A549 (cell line): Measurements from ENCODE around the gene PIAS4. TPM values are rescaled to one million over a fixed set of nuclear protein-coding genes. Genes with fewer than 3 reads are reported as not detected.

Experiments used
- ATAC-seq, 2 experiments: fragments of 200-7000 bp in 1 of 2; fragments of >200 bp in 1 of 2; cut with Nextera tagmentation in 1 of 2; cut with Tn5 transposase in 1 of 2; 3 replicates each; pipeline versions ENCODE4 v1.8.0 to v1.9.1; 2018 to 2020; ENCODE audit warnings: mild to moderate bottlenecking in 1 of 2, moderate library complexity in 1 of 2
- CTCF ChIA-PET: fragments of 300-600 bp; sonication (Branson Sonifier 250); formaldehyde crosslinking; extraction: SDS; loops from one replicate; lab custom pipeline; 2021; ENCODE audit warnings: antibody characterized with exemption, inconsistent platforms; lab: Yijun Ruan, JAX
- POLR2A ChIA-PET: fragments of 350-600 bp; formaldehyde crosslinking; extraction: SDS; loops from one replicate; lab custom pipeline; 2021; ENCODE audit warnings: antibody characterized with exemption, inconsistent platforms; lab: Yijun Ruan, JAX
- DNase-seq, 2 experiments: peaks; one replicate each; pipeline versions ENCODE4 v3.0.0 to v3.0.0-alpha.2; 2011 to 2016; ENCODE audit warnings: low read depth in 1 of 2, low spot score in 1 of 2
- FAIRE-seq: peaks from 2 replicates; lab custom pipeline; 2011; peaks lifted over from hg19 to GRCh38; lab: Jason Lieb, UNC
- H3K27ac ChIP-seq, 2 experiments: fragments of >200 bp; sonication (Bioruptor Twin); formaldehyde crosslinking; 3 replicates each; pipeline ENCODE4 v1.5.1; 2016 to 2017
- H3K4me1 ChIP-seq: fragments of >200 bp; sonication (Bioruptor Twin); formaldehyde crosslinking; 3 replicates; pipeline ENCODE4 v1.6.1; 2016
- H3K4me2 ChIP-seq: fragments of >200 bp; sonication (Bioruptor Twin); formaldehyde crosslinking; 3 replicates; pipeline ENCODE4 v1.6.1; 2016
- H3K4me3 ChIP-seq: fragments of >200 bp; sonication (Bioruptor Twin); formaldehyde crosslinking; 3 replicates; pipeline ENCODE4 v1.5.1; 2016
- H3K9me3 ChIP-seq: fragments of >200 bp; sonication (Bioruptor Twin); formaldehyde crosslinking; 3 replicates; pipeline ENCODE4 v1.6.1; 2016
- CBX2 ChIP-seq: fragments of 200-600 bp; sonication (generic); IDR thresholded peaks from 2 replicates; pipeline ENCODE4 v1.6.1; 2016; ENCODE audit warnings: low read depth, mild to moderate bottlenecking, borderline replicate concordance
- CEBPB ChIP-seq, 2 experiments: fragments of >200 bp in 1 of 2; sonication (Bioruptor Twin) in 1 of 2; formaldehyde crosslinking in 1 of 2; IDR thresholded peaks; 2 replicates each; pipeline ENCODE4 v1.6.1; 2012 to 2016
- CHD2 ChIP-seq: fragments of 150-350 bp; IDR thresholded peaks from 2 replicates; pipeline ENCODE4 v1.6.1; 2014; ENCODE audit warnings: low read length; ENCODE audit not compliant: partially characterized antibody
- CHD4 ChIP-seq: fragments of 200-600 bp; sonication (generic); IDR thresholded peaks from 2 replicates; pipeline ENCODE4 v1.6.1; 2016; ENCODE audit warnings: antibody characterized with exemption, mild to moderate bottlenecking, borderline replicate concordance
- CTCF ChIP-seq: fragments of >200 bp; sonication (Bioruptor Twin); formaldehyde crosslinking; IDR thresholded peaks from 3 replicates; pipeline ENCODE4 v1.5.1; 2016
- E2F6 ChIP-seq: IDR thresholded peaks from 2 replicates; pipeline ENCODE4 v1.6.1; 2012; ENCODE audit warnings: low read depth, borderline replicate concordance
- EHF ChIP-seq: fragments of 250-450 bp; sonication (Bioruptor Pico); IDR thresholded peaks from 2 replicates; pipeline ENCODE4 v1.5.0; 2020; ENCODE audit warnings: mild to moderate bottlenecking
- EHMT2 ChIP-seq: fragments of 200-600 bp; sonication (generic); IDR thresholded peaks from 2 replicates; pipeline ENCODE4 v1.6.1; 2016; ENCODE audit warnings: antibody characterized with exemption, low read depth, mild to moderate bottlenecking, moderate library complexity
- ESRRA ChIP-seq: fragments of 150-350 bp; IDR thresholded peaks from 2 replicates; pipeline ENCODE4 v1.6.1; 2014; ENCODE audit warnings: mild to moderate bottlenecking, low read length, borderline replicate concordance
- FOSB ChIP-seq: fragments of 250-450 bp; sonication (Bioruptor Pico); IDR thresholded peaks from 2 replicates; pipeline ENCODE4 v1.5.0; 2020; ENCODE audit warnings: mild to moderate bottlenecking, moderate library complexity
- FOSL2 ChIP-seq, 2 experiments: fragments of 450-650 bp in 1 of 2; fragments of >200 bp in 1 of 2; sonication (Bioruptor Twin) in 1 of 2; formaldehyde crosslinking; IDR thresholded peaks; 2 replicates each; pipeline versions ENCODE4 v1.5.0 to v1.6.1; 2016 to 2020; ENCODE audit warnings: mild to moderate bottlenecking in 1 of 2, moderate library complexity in 1 of 2
- HDAC2 ChIP-seq: fragments of 200-600 bp; sonication (generic); IDR thresholded peaks from 2 replicates; pipeline ENCODE4 v1.6.1; 2016
- HOXA7 ChIP-seq: fragments of 250-450 bp; sonication (Bioruptor Pico); IDR thresholded peaks from 2 replicates; pipeline ENCODE4 v1.5.0; 2020; ENCODE audit warnings: mild to moderate bottlenecking, moderate library complexity
- JUN ChIP-seq, 2 experiments: fragments of >200 bp; sonication (Bioruptor Twin); formaldehyde crosslinking; IDR thresholded peaks; 2 replicates in 1 of 2; 3 replicates in 1 of 2; pipeline ENCODE4 v1.6.1; 2016 to 2017
- KDM5A ChIP-seq: fragments of 200-600 bp; sonication (generic); IDR thresholded peaks from 2 replicates; pipeline ENCODE4 v1.6.1; 2016; ENCODE audit warnings: antibody characterized with exemption, mild to moderate bottlenecking
- MAFK ChIP-seq: fragments of 450-650 bp; IDR thresholded peaks from 2 replicates; pipeline ENCODE4 v1.6.1; 2014; ENCODE audit not compliant: partially characterized antibody
- MAZ ChIP-seq: fragments of 150-350 bp; IDR thresholded peaks from 2 replicates; pipeline ENCODE4 v1.6.1; 2014; ENCODE audit warnings: antibody characterized with exemption, low read depth, low read length, borderline replicate concordance
- NR3C1 ChIP-seq: fragments of >200 bp; sonication (Bioruptor Twin); formaldehyde crosslinking; IDR thresholded peaks from 3 replicates; pipeline ENCODE4 v1.6.1; 2017
- PHF8 ChIP-seq: fragments of 200-600 bp; sonication (generic); IDR thresholded peaks from 2 replicates; pipeline ENCODE4 v1.6.1; 2016; ENCODE audit warnings: low read depth, mild to moderate bottlenecking, antibody characterized with exemption, moderate library complexity, borderline replicate concordance
- RAD21 ChIP-seq, 2 experiments: fragments of >200 bp in 1 of 2; sonication (Bioruptor Twin) in 1 of 2; formaldehyde crosslinking in 1 of 2; IDR thresholded peaks in 1 of 2; conservative IDR thresholded peaks in 1 of 2; 2 replicates in 1 of 2; 3 replicates in 1 of 2; pipeline ENCODE4 v1.6.1; 2012 to 2018; ENCODE audit warnings: inconsistent platforms in 1 of 2
- RARB ChIP-seq: fragments of 250-450 bp; sonication (Bioruptor Pico); IDR thresholded peaks from 2 replicates; pipeline ENCODE4 v1.8.0; 2021; ENCODE audit warnings: mild to moderate bottlenecking, moderate library complexity
- SMC3 ChIP-seq: fragments of >200 bp; sonication (Bioruptor Twin); formaldehyde crosslinking; IDR thresholded peaks from 3 replicates; pipeline ENCODE4 v1.6.1; 2018; ENCODE audit warnings: inconsistent platforms
- ZC3H11A ChIP-seq: fragments of 450-650 bp; IDR thresholded peaks from 2 replicates; pipeline ENCODE4 v1.6.1; 2014; ENCODE audit warnings: antibody characterized with exemption, mild to moderate bottlenecking
- WGBS: methylation state at CpG from one replicate; pipeline ENCODE4 v1.1.6; 2017; ENCODE audit errors: missing lambda C conversion rate; 5-methylcytosine and 5-hydroxymethylcytosine counted together
- polyA plus RNA-seq, 4 experiments: library from polyadenylated mRNA; depleted of rRNA in 3 of 4; stranded (reverse); fragments of >200 nt; fragmentation: RNase III in 1 of 4; extraction: RNeasy Plus Mini Kit Qiagen cat#74134 plus additional on column Dnase treatment in 1 of 4; gene quantifications; 2 replicates in 3 of 4; 3 replicates in 1 of 4; pipeline ENCODE4 v1.2.3, GENCODE V29; 2011 to 2017
- TF ChIP-seq, protein P1 (sequence below): fragments of >200 bp; sonication (Bioruptor Twin); formaldehyde crosslinking; IDR thresholded peaks from 3 replicates; pipeline ENCODE4 v1.6.1; 2016
- TF ChIP-seq, protein P2 (sequence below): fragments of 200-600 bp; sonication (generic); IDR thresholded peaks from 2 replicates; pipeline ENCODE4 v1.6.1; 2016; ENCODE audit warnings: antibody characterized with exemption, mild to moderate bottlenecking, moderate library complexity

PIAS4 gene
- polyA plus RNA-seq, 2 of the 4 experiments (the other 2 are of a cell fraction): 5.2 to 12.8 TPM

- DNase-seq (peak; percentile 51 to 81), FAIRE-seq (no peak), ATAC-seq (peak; percentile 46 to 62; a peak in 5 of 6 replicates)
- peak overlapping the region; percentile 91 for H3K4me2 ChIP-seq
- peak overlapping the region; percentile 83 to 97 for H3K27ac ChIP-seq
- CTCF ChIA-PET: interaction anchor here (0.6 to 2.7 kb wide), 14 partner anchors 9 to 232 kb away, joined by 3 to 20 read pairs (median 4); no protein-coding TSS in a partner anchor
- 2% methylated on average over 21 of the region's 21 CpGs for WGBS
- H3K4me1 ChIP-seq: peaks cover 22% of the 10 kb centered on the region; the same call in 2 of the 3 replicates
- peak overlapping the region; percentile 96 for H3K4me3 ChIP-seq
- TF ChIP-seq FOSL2 (IDR thresholded peaks at IDR 0.05) (no peak), FOSL2 (CRISPR knock-in tag; IDR thresholded peaks at IDR 0.05) (no peak), MAZ (no peak), CEBPB (IDR thresholded peaks at IDR 0.05) (peak; percentile 14 to 27; a peak in 1 of 4 replicates), PHF8 (no peak), NR3C1 (no peak), ZC3H11A (no peak), E2F6 (no peak), RARB (CRISPR knock-in tag) (no peak), RAD21 (conservative IDR thresholded peaks at IDR 0.05 in 1 of 2, IDR thresholded peaks at IDR 0.05 in 1 of 2) (peak; percentile 55 to 64; a peak in 4 of 5 replicates), SMC3 (peak; percentile 54; the same call in 2 of the 3 replicates), FOSB (CRISPR knock-in tag) (no peak), CHD2 (no peak), CTCF (peak; percentile 65), EHMT2 (no peak), EHF (CRISPR knock-in tag) (no peak), KDM5A (no peak), HDAC2 (no peak), MAFK (no peak), ESRRA (no peak), HOXA7 (CRISPR knock-in tag) (no peak), JUN (IDR thresholded peaks at IDR 0.05) (no peak), CHD4 (no peak), CBX2 (no peak)
- TF ChIP-seq, protein P1, sequence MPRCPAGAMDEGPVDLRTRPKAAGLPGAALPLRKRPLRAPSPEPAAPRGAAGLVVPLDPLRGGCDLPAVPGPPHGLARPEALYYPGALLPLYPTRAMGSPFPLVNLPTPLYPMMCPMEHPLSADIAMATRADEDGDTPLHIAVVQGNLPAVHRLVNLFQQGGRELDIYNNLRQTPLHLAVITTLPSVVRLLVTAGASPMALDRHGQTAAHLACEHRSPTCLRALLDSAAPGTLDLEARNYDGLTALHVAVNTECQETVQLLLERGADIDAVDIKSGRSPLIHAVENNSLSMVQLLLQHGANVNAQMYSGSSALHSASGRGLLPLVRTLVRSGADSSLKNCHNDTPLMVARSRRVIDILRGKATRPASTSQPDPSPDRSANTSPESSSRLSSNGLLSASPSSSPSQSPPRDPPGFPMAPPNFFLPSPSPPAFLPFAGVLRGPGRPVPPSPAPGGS: no peak
- TF ChIP-seq, protein P2, sequence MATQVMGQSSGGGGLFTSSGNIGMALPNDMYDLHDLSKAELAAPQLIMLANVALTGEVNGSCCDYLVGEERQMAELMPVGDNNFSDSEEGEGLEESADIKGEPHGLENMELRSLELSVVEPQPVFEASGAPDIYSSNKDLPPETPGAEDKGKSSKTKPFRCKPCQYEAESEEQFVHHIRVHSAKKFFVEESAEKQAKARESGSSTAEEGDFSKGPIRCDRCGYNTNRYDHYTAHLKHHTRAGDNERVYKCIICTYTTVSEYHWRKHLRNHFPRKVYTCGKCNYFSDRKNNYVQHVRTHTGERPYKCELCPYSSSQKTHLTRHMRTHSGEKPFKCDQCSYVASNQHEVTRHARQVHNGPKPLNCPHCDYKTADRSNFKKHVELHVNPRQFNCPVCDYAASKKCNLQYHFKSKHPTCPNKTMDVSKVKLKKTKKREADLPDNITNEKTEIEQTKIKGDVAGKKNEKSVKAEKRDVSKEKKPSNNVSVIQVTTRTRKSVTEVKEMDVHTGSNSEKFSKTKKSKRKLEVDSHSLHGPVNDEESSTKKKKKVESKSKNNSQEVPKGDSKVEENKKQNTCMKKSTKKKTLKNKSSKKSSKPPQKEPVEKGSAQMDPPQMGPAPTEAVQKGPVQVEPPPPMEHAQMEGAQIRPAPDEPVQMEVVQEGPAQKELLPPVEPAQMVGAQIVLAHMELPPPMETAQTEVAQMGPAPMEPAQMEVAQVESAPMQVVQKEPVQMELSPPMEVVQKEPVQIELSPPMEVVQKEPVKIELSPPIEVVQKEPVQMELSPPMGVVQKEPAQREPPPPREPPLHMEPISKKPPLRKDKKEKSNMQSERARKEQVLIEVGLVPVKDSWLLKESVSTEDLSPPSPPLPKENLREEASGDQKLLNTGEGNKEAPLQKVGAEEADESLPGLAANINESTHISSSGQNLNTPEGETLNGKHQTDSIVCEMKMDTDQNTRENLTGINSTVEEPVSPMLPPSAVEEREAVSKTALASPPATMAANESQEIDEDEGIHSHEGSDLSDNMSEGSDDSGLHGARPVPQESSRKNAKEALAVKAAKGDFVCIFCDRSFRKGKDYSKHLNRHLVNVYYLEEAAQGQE: no peak
- H3K9me3 ChIP-seq: no peaks in the 10 kb centered on the region
- POLR2A ChIA-PET: interaction anchor here (1.1 to 5.1 kb wide), 2 partner anchors 16 to 154 kb away, joined by 5 to 60 read pairs; partner anchors contain the start of gene DAPK3
These were observed 21.1 kb upstream of the PIAS4 start for GRCh38 chr19:3986260-3987041.
